Measurements from ENCODE around the gene KRTAP25-1. TPM values are rescaled to one million over a fixed set of nuclear protein-coding genes. Genes with fewer than 3 reads are reported as not detected.

KRTAP25-1 gene
- total and polyA plus RNA-seq, 2 of the 4 experiments (the other 2 are of a cell fraction): not detected

DNA sequence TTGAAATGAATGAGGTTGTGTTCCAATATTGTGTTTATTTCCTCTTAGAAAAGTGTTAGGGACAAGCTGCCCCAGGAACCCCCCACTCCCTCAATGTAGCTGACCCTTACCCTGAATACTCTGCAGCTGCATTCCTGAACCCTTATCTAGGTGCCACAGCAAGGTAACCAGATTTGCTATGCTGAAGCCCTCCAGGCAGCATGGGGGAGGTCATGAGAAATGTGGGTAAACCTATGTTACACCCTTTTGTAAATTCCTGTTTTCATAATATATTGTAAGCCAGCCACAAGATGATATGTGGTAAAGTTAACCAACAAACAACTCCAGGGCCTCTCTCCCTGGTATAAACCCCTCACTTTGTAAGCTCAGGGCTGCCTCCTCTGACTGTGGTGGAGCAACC, 45.6 kb downstream of the KRTAP25-1 start:
- Histone ChIP-seq H3K27ac (ENCODE audit: insufficient read depth, low read length) (no peak overlapping the region), H3K4me1 (ENCODE audit: control insufficient read depth, insufficient read depth, low read length) (no peaks in the 10 kb centered on the region), H3K27me3 (ENCODE audit: control insufficient read depth, insufficient read depth, low read length) (no peaks in the 10 kb centered on the region), H2BK15ac (ENCODE audit: low read depth, low read length) (no peak overlapping the region), H3K9ac (ENCODE audit: low read depth, low read length) (no peak overlapping the region), H2BK120ac (ENCODE audit: low read depth, low read length) (no peak overlapping the region), H3K4me3 (ENCODE audit: insufficient read depth, low read depth, low read length) (no peak overlapping the region), H2AFZ (replicated peaks; ENCODE audit: low read length, poor library complexity) (no peak overlapping the region), H3K14ac (replicated peaks; ENCODE audit: low read depth, low read length) (no peak overlapping the region), H4K5ac (ENCODE audit: low read depth, low read length) (no peak overlapping the region), H3K79me1 (ENCODE audit: low read depth in 1 of 2, low read length in 2 of 2) (no peaks in the 10 kb centered on the region), H4K8ac (ENCODE audit: low read depth in 2 of 2, low read length in 2 of 2) (no peak overlapping the region), H3K4me2 (ENCODE audit: low read depth, low read length) (no peak overlapping the region), H2BK5ac (ENCODE audit: low read depth, low read length, poor library complexity, severe bottlenecking) (no peak overlapping the region), H3K23ac (ENCODE audit: low read depth, low read length) (no peak overlapping the region), H3K36me3 (ENCODE audit: control insufficient read depth, insufficient read depth, low read length) (no peaks in the 10 kb centered on the region), H3K9me1 (ENCODE audit: insufficient read depth, low read length) (no peaks in the 10 kb centered on the region), H2AK9ac (replicated peaks; ENCODE audit: low read depth, low read length, poor library complexity) (no peak overlapping the region), H3K56ac (ENCODE audit: extremely low read depth, insufficient read depth, low read length) (no peak overlapping the region), H2BK20ac (ENCODE audit: low read depth, low read length) (no peak overlapping the region), H4K91ac (ENCODE audit: insufficient read depth, low read depth, low read length) (no peak overlapping the region), H3K18ac (ENCODE audit: low read depth, low read length) (no peak overlapping the region), H3K9me3 (ENCODE audit: control insufficient read depth, insufficient read depth, low read length) (peaks cover 2% of the 10 kb centered on the region; the same call in 1 of the 2 replicates), H3K4ac (ENCODE audit: low read depth, low read length) (no peak overlapping the region), H4K20me1 (ENCODE audit: insufficient read depth, low read length) (no peaks in the 10 kb centered on the region), H2AK5ac (ENCODE audit: low read depth, low read length) (no peak overlapping the region)
- intact Hi-C loops (cut with micrococcal nuclease): no loop called here
- dilution Hi-C loops (cut with HindIII; ENCODE audit: low sequenced_read_pairs, unreplicated experiment): no loop called here
- BruUV-seq (replicated peaks): no TSS peak
- TF ChIP-seq NFE2L2 (IDR thresholded peaks at IDR 0.05; ENCODE audit: low read depth, low read length): no peak
- no peak for TF ChIP-seq FOS (IDR thresholded peaks at IDR 0.05; ENCODE audit: low read depth, low read length)
- no peak for TF ChIP-seq MXI1 (IDR thresholded peaks at IDR 0.05; ENCODE audit: borderline replicate concordance, low read depth, low read length)
- TF ChIP-seq MAFK (IDR thresholded peaks at IDR 0.05; ENCODE audit: low read depth, low read length): no peak
- TF ChIP-seq, protein P1, sequence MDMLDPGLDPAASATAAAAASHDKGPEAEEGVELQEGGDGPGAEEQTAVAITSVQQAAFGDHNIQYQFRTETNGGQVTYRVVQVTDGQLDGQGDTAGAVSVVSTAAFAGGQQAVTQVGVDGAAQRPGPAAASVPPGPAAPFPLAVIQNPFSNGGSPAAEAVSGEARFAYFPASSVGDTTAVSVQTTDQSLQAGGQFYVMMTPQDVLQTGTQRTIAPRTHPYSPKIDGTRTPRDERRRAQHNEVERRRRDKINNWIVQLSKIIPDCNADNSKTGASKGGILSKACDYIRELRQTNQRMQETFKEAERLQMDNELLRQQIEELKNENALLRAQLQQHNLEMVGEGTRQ (IDR thresholded peaks at IDR 0.05; ENCODE audit: low read depth, low read length): no peak
- TF ChIP-seq RFX5 (IDR thresholded peaks at IDR 0.05; ENCODE audit: low read depth, low read length): no peak
- TF ChIP-seq RAD21 (IDR thresholded peaks at IDR 0.05; ENCODE audit: low read length): no peak
- no peak for ATAC-seq (ENCODE audit: low read depth)
- DNase-seq: no peak
- in situ Hi-C loops (cut with MboI; ENCODE audit: low sequenced_read_pairs): no loop called here
- ChIA-PET CTCF (no interaction called here), POLR2A (ENCODE audit: unreplicated experiment) (no interaction called here)

Data from IMR-90 (cell line).